NCI-H1436 treated with DMSO at 0.1 percent for 48 hours (cell line): ENCODE data around the gene MRRF.
"Not testable (repeated sequence)": the region's sequence is repeated elsewhere in the genome, so short reads cannot be mapped to it uniquely, and the experiment has no call there.

Source experiments
- DNase-seq: peaks from one replicate; lab custom pipeline; 2025; lab: John Stamatoyannopoulos, UW

Gene MRRF

GRCh38 chr9:122277285-122277897 lies 12.7 kb downstream of the MRRF start:
- no peak for DNase-seq

- no peak for DNase-seq
Observed at GRCh38 chr9:122281368-122281767, 16.7 kb downstream of the MRRF start.

- no peak for DNase-seq
Observed at GRCh38 chr9:122286764-122287163, 22.1 kb downstream of the MRRF start.

GRCh38 chr9:122287214-122287720 lies 22.6 kb downstream of the MRRF start:
- DNase-seq = no peak

- DNase-seq = no peak
Observed at GRCh38 chr9:122291458-122291857, 26.8 kb downstream of the MRRF start.

- no peak for DNase-seq
Observed at GRCh38 chr9:122294531-122294930, 29.8 kb downstream of the MRRF start.

GRCh38 chr9:122297512-122297911 lies 32.8 kb downstream of the MRRF start:
- DNase-seq = no peak

GRCh38 chr9:122302237-122303093 lies 37.8 kb downstream of the MRRF start:
- DNase-seq = no peak

GRCh38 chr9:122307061-122307460 lies 42.4 kb downstream of the MRRF start:
- DNase-seq = no peak

GRCh38 chr9:122307925-122308324 lies 43.2 kb downstream of the MRRF start:
- DNase-seq = no peak

GRCh38 chr9:122309861-122310260 lies 45.2 kb downstream of the MRRF start:
- no peak for DNase-seq

GRCh38 chr9:122314165-122314564 lies 49.5 kb downstream of the MRRF start:
- DNase-seq = no peak

- DNase-seq = no peak
Observed at GRCh38 chr9:122315534-122315933, 50.9 kb downstream of the MRRF start.

- DNase-seq = no peak
Observed at GRCh38 chr9:122318284-122318683, 53.6 kb downstream of the MRRF start.

GRCh38 chr9:122320413-122320881 lies 55.8 kb downstream of the MRRF start:
- no peak for DNase-seq

GRCh38 chr9:122322553-122322952 lies 57.9 kb downstream of the MRRF start:
- DNase-seq = no peak

- not testable (repeated sequence) for DNase-seq
Observed at GRCh38 chr9:122324665-122325064, 60.0 kb downstream of the MRRF start.

GRCh38 chr9:122325124-122325523 lies 60.4 kb downstream of the MRRF start:
- DNase-seq = no peak

- DNase-seq = no peak
Observed at GRCh38 chr9:122327175-122327574, 62.5 kb downstream of the MRRF start.

- no peak for DNase-seq
Observed at GRCh38 chr9:122329597-122329996, 64.9 kb downstream of the MRRF start.

- not testable (repeated sequence) for DNase-seq
Observed at GRCh38 chr9:122330466-122330865, 65.8 kb downstream of the MRRF start.

GRCh38 chr9:122331523-122331927 lies 66.8 kb downstream of the MRRF start:
- no peak for DNase-seq

- DNase-seq = no peak
Observed at GRCh38 chr9:122332083-122332482, 67.4 kb downstream of the MRRF start.
